ENCODE results near the gene LDLRAD1.

GRCh38 chr1:54002544-54003248 lies 15.3 kb downstream of the LDLRAD1 start:
- TF ChIP-seq EP300 (IDR thresholded peaks at IDR 0.05; ENCODE audit: borderline replicate concordance) (no peak), EGR1 (IDR thresholded peaks at IDR 0.05) (no peak), NFIC (IDR thresholded peaks at IDR 0.05) (no peak), CREB1 (IDR thresholded peaks at IDR 0.05; ENCODE audit: low read depth) (no peak), RAD21 (IDR thresholded peaks at IDR 0.05; ENCODE audit: low read depth) (no peak), TCF12 (IDR thresholded peaks at IDR 0.05; ENCODE audit: low read depth) (no peak), USF1 (IDR thresholded peaks at IDR 0.05) (no peak), TEAD4 (IDR thresholded peaks at IDR 0.05) (no peak), ZBTB7A (IDR thresholded peaks at IDR 0.05; ENCODE audit: low read depth) (no peak), FOXM1 (IDR thresholded peaks at IDR 0.05; ENCODE audit: borderline replicate concordance, low read depth) (no peak), TAF1 (IDR thresholded peaks at IDR 0.05; ENCODE audit: low read depth) (no peak), CEBPB (IDR thresholded peaks at IDR 0.05) (no peak)
- TF ChIP-seq, protein P1, sequence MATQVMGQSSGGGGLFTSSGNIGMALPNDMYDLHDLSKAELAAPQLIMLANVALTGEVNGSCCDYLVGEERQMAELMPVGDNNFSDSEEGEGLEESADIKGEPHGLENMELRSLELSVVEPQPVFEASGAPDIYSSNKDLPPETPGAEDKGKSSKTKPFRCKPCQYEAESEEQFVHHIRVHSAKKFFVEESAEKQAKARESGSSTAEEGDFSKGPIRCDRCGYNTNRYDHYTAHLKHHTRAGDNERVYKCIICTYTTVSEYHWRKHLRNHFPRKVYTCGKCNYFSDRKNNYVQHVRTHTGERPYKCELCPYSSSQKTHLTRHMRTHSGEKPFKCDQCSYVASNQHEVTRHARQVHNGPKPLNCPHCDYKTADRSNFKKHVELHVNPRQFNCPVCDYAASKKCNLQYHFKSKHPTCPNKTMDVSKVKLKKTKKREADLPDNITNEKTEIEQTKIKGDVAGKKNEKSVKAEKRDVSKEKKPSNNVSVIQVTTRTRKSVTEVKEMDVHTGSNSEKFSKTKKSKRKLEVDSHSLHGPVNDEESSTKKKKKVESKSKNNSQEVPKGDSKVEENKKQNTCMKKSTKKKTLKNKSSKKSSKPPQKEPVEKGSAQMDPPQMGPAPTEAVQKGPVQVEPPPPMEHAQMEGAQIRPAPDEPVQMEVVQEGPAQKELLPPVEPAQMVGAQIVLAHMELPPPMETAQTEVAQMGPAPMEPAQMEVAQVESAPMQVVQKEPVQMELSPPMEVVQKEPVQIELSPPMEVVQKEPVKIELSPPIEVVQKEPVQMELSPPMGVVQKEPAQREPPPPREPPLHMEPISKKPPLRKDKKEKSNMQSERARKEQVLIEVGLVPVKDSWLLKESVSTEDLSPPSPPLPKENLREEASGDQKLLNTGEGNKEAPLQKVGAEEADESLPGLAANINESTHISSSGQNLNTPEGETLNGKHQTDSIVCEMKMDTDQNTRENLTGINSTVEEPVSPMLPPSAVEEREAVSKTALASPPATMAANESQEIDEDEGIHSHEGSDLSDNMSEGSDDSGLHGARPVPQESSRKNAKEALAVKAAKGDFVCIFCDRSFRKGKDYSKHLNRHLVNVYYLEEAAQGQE (IDR thresholded peaks at IDR 0.05; ENCODE audit: low read depth), result no peak
- TF ChIP-seq, protein P2, sequence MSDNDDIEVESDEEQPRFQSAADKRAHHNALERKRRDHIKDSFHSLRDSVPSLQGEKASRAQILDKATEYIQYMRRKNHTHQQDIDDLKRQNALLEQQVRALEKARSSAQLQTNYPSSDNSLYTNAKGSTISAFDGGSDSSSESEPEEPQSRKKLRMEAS (IDR thresholded peaks at IDR 0.05), result no peak

Measured in Ishikawa (cell line).